ENCODE measurements around the gene LUC7L2. TPM values are rescaled to one million over a fixed set of nuclear protein-coding genes. Genes with fewer than 3 reads are reported as not detected.

The LUC7L2 gene
- total and polyA plus RNA-seq, 2 of the 8 experiments (the other 6 are each of a cell fraction or from before 2014, with no cell fraction given) = 22.9 to 67.8 TPM

- Histone ChIP-seq H3K56ac (replicated peaks; ENCODE audit: insufficient read length, low read depth, low read length) (no peak overlapping the region), H3K23ac (ENCODE audit: insufficient read length) (no peak overlapping the region), H3K36me3 (ENCODE audit: control insufficient read depth in 2 of 4, insufficient read depth in 4 of 4, low read length in 3 of 4) (peaks cover 0 to 21% (median 0%) of the 10 kb centered on the region in 4 experiments; a peak in 2 of 8 replicates), H3K4me2 (ENCODE audit: insufficient read depth in 1 of 2, low read depth in 2 of 2, low read length in 2 of 2) (no peak overlapping the region), H2BK5ac (ENCODE audit: low read depth, low read length) (no peak overlapping the region), H3K9ac (replicated peaks in 1 of 4; ENCODE audit: extremely low read depth in 1 of 4, low read depth in 3 of 4, low read length in 3 of 4) (no peak overlapping the region), H2BK120ac (replicated peaks; ENCODE audit: low read depth, low read length) (no peak overlapping the region), H2AK5ac (ENCODE audit: low read depth, low read length) (no peak overlapping the region), H3K4ac (replicated peaks; ENCODE audit: insufficient read length, low read depth, low read length) (no peak overlapping the region), H3K23me2 (ENCODE audit: low read depth, low read length) (no peaks in the 10 kb centered on the region; the same call in 1 of the 2 replicates), H3K18ac (ENCODE audit: extremely low read depth, low read length) (no peak overlapping the region), H3K4me3 (ENCODE audit: extremely low read depth in 1 of 4, insufficient read depth in 2 of 4, low read depth in 3 of 4, low read length in 4 of 4) (no peak overlapping the region), H3K79me2 (ENCODE audit: control insufficient read depth in 1 of 2, insufficient read depth in 2 of 2, low read length in 2 of 2) (peaks cover 34 to 98% of the 10 kb centered on the region in 2 experiments), H4K5ac (ENCODE audit: insufficient read length, low read depth, low read length) (no peak overlapping the region), H4K20me1 (replicated peaks in 1 of 2; ENCODE audit: control insufficient read depth in 1 of 2, insufficient read depth in 2 of 2, low read length in 2 of 2) (peaks cover 6 to 9% of the 10 kb centered on the region in 2 experiments), H2BK12ac (ENCODE audit: low read depth, low read length) (no peak overlapping the region), H2AFZ (ENCODE audit: low read length) (no peak overlapping the region), H3K14ac (ENCODE audit: insufficient read length) (no peak overlapping the region), H3K27me3 (replicated peaks in 1 of 4; ENCODE audit: control insufficient read depth in 3 of 4, extremely low read depth in 1 of 4, insufficient read depth in 3 of 4, low read length in 3 of 4) (no peaks in the 10 kb centered on the region), H2BK20ac (ENCODE audit: low read length) (no peak overlapping the region), H3K4me1 (replicated peaks in 1 of 4; ENCODE audit: control insufficient read depth in 3 of 4, insufficient read depth in 4 of 4, low read length in 3 of 4) (peaks cover 0 to 11% (median 8%) of the 10 kb centered on the region in 4 experiments; a peak in 6 of 7 replicates), H4K8ac (ENCODE audit: extremely low read depth, insufficient read depth, low read length) (no peak overlapping the region), H4K91ac (replicated peaks; ENCODE audit: insufficient read length, low read length) (no peak overlapping the region), H3K79me1 (ENCODE audit: low read depth, low read length) (no peaks in the 10 kb centered on the region), H3K27ac (ENCODE audit: low read depth, low read length) (no peak overlapping the region), H3K9me3 (ENCODE audit: insufficient read depth in 2 of 2, low read depth in 1 of 2, low read length in 1 of 2) (no peaks in the 10 kb centered on the region), H2BK15ac (ENCODE audit: low read length) (no peak overlapping the region)
- no peak for FAIRE-seq
- TF ChIP-seq CBX5 (IDR thresholded peaks at IDR 0.05; ENCODE audit: low read depth, low read length) (no peak), E2F6 (IDR thresholded peaks at IDR 0.05) (no peak), TEAD4 (IDR thresholded peaks at IDR 0.05; ENCODE audit: low read depth, low read length) (no peak), CTBP2 (IDR thresholded peaks at IDR 0.05; ENCODE audit: borderline replicate concordance, insufficient read depth, insufficient read length, low read length) (no peak), RBBP5 (IDR thresholded peaks at IDR 0.05; ENCODE audit: borderline replicate concordance, low read depth, low read length) (no peak), FOSL1 (IDR thresholded peaks at IDR 0.05; ENCODE audit: insufficient read depth, low read depth, low read length) (no peak)
- WGBS, 2 experiments (ENCODE audit: extremely low coverage in 1 of 2, insufficient coverage in 1 of 2, insufficient read length in 1 of 2, insufficient replicate concordance in 2 of 2, low coverage in 1 of 2, low lambda C conversion rate in 2 of 2, missing lambda C conversion rate in 1 of 2) = 89% methylated on average over 2 of the region's 2 CpGs; no CpG with 5 or more reads in 1 of the 2 experiments
- no peak for DNase-seq (ENCODE audit: low read depth in 1 of 2, low spot score in 2 of 2)
- POLR2A ChIA-PET (ENCODE audit: partially characterized antibody) = interaction anchor here (0.7 to 2.0 kb wide), 4 partner anchors 9 to 21 kb away, joined by 3 to 5 read pairs (median 4); no protein-coding TSS in a partner anchor
- CTCF ChIA-PET (ENCODE audit: partially characterized antibody) = interaction anchor here (1.0 kb wide), 1 partner anchor 25 kb away, joined by 3 read pairs; no protein-coding TSS in a partner anchor
Observed at GRCh38 chr7:139365336-139365735, 5.6 kb downstream of the LUC7L2 start.

Measured in H1 (cell line).